MV-4-11 (cell line): ENCODE results near the gene SLAMF9.
A peak's percentile ranks its signal among the peaks of the same experiment; 100 is the strongest.

Experiments used
- DNase-seq: peaks from one replicate; lab custom pipeline; 2025; lab: John Stamatoyannopoulos, UW

Gene SLAMF9

GRCh38 chr1:159974350-159974965 is 20.4 kb upstream of the SLAMF9 start:
- no peak for DNase-seq

GRCh38 chr1:159973350-159973940 is 19.4 kb upstream of the SLAMF9 start:
- no peak for DNase-seq

GRCh38 chr1:159972443-159973205 is 18.6 kb upstream of the SLAMF9 start:
- no peak for DNase-seq

GRCh38 chr1:159970932-159971342 is 16.9 kb upstream of the SLAMF9 start:
- DNase-seq = no peak

GRCh38 chr1:159968901-159969300 is 14.9 kb upstream of the SLAMF9 start:
- no peak for DNase-seq

- no peak for DNase-seq
Observed at GRCh38 chr1:159965263-159965662, 11.2 kb upstream of the SLAMF9 start.

- DNase-seq = no peak
Observed at GRCh38 chr1:159964144-159964543, 10.1 kb upstream of the SLAMF9 start.

- no peak for DNase-seq
Observed at GRCh38 chr1:159962176-159962575, 8.1 kb upstream of the SLAMF9 start.

GRCh38 chr1:159961636-159962035 is 7.6 kb upstream of the SLAMF9 start:
- DNase-seq = no peak

GRCh38 chr1:159960721-159961381 is 6.8 kb upstream of the SLAMF9 start:
- DNase-seq = no peak

- DNase-seq = no peak
Observed at GRCh38 chr1:159959451-159959850, 5.4 kb upstream of the SLAMF9 start.

GRCh38 chr1:159958719-159959380 is 4.8 kb upstream of the SLAMF9 start:
- DNase-seq = no peak

- no peak for DNase-seq
Observed at GRCh38 chr1:159957824-159958268, 3.8 kb upstream of the SLAMF9 start.

GRCh38 chr1:159955456-159955855 is 1.4 kb upstream of the SLAMF9 start:
- DNase-seq = no peak

GRCh38 chr1:159952932-159953331 is 1.1 kb downstream of the SLAMF9 start:
- DNase-seq = no peak

- no peak for DNase-seq
Observed at GRCh38 chr1:159951551-159951950, 2.5 kb downstream of the SLAMF9 start.

GRCh38 chr1:159951016-159951415 is 3.0 kb downstream of the SLAMF9 start:
- no peak for DNase-seq

- DNase-seq = peak; percentile 51
Observed at GRCh38 chr1:159949981-159950381, 4.1 kb downstream of the SLAMF9 start.

GRCh38 chr1:159949123-159949522 is 4.9 kb downstream of the SLAMF9 start:
- DNase-seq = no peak

- DNase-seq = no peak
Observed at GRCh38 chr1:159947942-159948341, 6.1 kb downstream of the SLAMF9 start.

- DNase-seq = no peak
Observed at GRCh38 chr1:159946242-159947187, 7.5 kb downstream of the SLAMF9 start.
